HepG2 (cell line): Measurements from ENCODE around the gene CCDC69. TPM values are rescaled to one million over a fixed set of nuclear protein-coding genes. Genes with fewer than 3 reads are reported as not detected.

Source experiments
- ATAC-seq: fragments of 200-7000 bp; cut with Tn5 transposase; 3 replicates; pipeline ENCODE4 v1.9.1; 2020; ENCODE audit warnings: mild to moderate bottlenecking, moderate library complexity
- BruUV-seq: library from RNA; stranded (reverse); fragments of 400-500 nt; replicated peaks from 2 replicates; lab custom pipeline; 2021; lab: Mats Ljungman, UMichigan
- CTCF ChIA-PET: fragments of 300-600 bp; formaldehyde crosslinking; extraction: SDS; loops from one replicate; lab custom pipeline; 2021; ENCODE audit warnings: low total read pairs, inconsistent platforms, low intra/inter-chr PET ratio; lab: Yijun Ruan, JAX
- POLR2A ChIA-PET: fragments of 350-600 bp; sonication (Branson Sonifier 250); formaldehyde crosslinking; loops from one replicate; lab custom pipeline; 2020; ENCODE audit warnings: antibody characterized with exemption, inconsistent platforms; lab: Yijun Ruan, JAX
- DNase-seq: peaks from one replicate; pipeline ENCODE4 v3.0.0-alpha.2; 2015; ENCODE audit warnings: low spot score
- FAIRE-seq: peaks from 3 replicates; lab custom pipeline; 2011; peaks lifted over from hg19 to GRCh38; lab: Jason Lieb, UNC
- H2AFZ ChIP-seq: one replicate; pipeline ENCODE4 v1.6.1; 2011; ENCODE audit warnings: low read length, inconsistent platforms
- H3K27ac ChIP-seq: fragments of 300-600 bp; 3 replicates; pipeline ENCODE4 v1.8.0; 2011; ENCODE audit warnings: mixed run types, mild to moderate bottlenecking, mixed read lengths, low read length, inconsistent platforms; ENCODE audit not compliant: insufficient read depth; ENCODE audit errors: extremely low read length
- H3K27me3 ChIP-seq, 2 experiments: fragments of 200-600 bp in 1 of 2; 2 replicates in 1 of 2; 3 replicates in 1 of 2; pipeline versions ENCODE4 v1.6.0 to v1.8.0; 2011; ENCODE audit warnings: low read length in 2 of 2, mild to moderate bottlenecking in 2 of 2, moderate library complexity in 2 of 2, inconsistent platforms in 1 of 2; ENCODE audit not compliant: insufficient read depth in 2 of 2, control insufficient read depth in 1 of 2
- H3K36me3 ChIP-seq, 2 experiments: fragments of 200-600 bp in 1 of 2; replicated peaks in 1 of 2; 2 replicates in 1 of 2; 3 replicates in 1 of 2; pipeline versions ENCODE4 v1.5.1 to v1.8.0; 2011; ENCODE audit warnings: low read length in 2 of 2, inconsistent platforms in 1 of 2; ENCODE audit not compliant: insufficient read depth in 2 of 2, control insufficient read depth in 1 of 2
- H3K4me1 ChIP-seq: 2 replicates; pipeline ENCODE4 v1.5.1; 2012; ENCODE audit warnings: low read length, inconsistent platforms; ENCODE audit not compliant: insufficient read depth
- H3K4me2 ChIP-seq: 2 replicates; pipeline ENCODE4 v1.6.0; 2011; ENCODE audit warnings: low read depth, low read length, inconsistent platforms
- H3K4me3 ChIP-seq, 3 experiments: fragments of 200-600 bp in 1 of 3; sonication (generic), shearing (Covaris generic) in 1 of 3; replicated peaks in 1 of 3; 2 replicates each; pipeline ENCODE4 v1.5.1; 2011 to 2016; ENCODE audit warnings: low read length in 3 of 3, inconsistent platforms in 2 of 3, low read depth in 2 of 3, mild to moderate bottlenecking in 2 of 3, control low read depth in 1 of 3, mixed read lengths in 1 of 3; ENCODE audit not compliant: insufficient read depth in 1 of 3
- H3K79me2 ChIP-seq: one replicate; pipeline ENCODE4 v1.6.1; 2011; ENCODE audit warnings: low read length, inconsistent platforms; ENCODE audit not compliant: insufficient read depth
- H3K9ac ChIP-seq: 2 replicates; pipeline ENCODE4 v1.6.0; 2011; ENCODE audit warnings: mild to moderate bottlenecking, low read depth, low read length, inconsistent platforms; ENCODE audit not compliant: insufficient read depth
- H3K9me3 ChIP-seq: 2 replicates; pipeline ENCODE4 v1.5.1; 2012; ENCODE audit warnings: mild to moderate bottlenecking, low read length
- H4K20me1 ChIP-seq: 2 replicates; pipeline ENCODE4 v1.6.0; 2011; ENCODE audit warnings: inconsistent platforms, mild to moderate bottlenecking, low read length, moderate library complexity; ENCODE audit not compliant: insufficient read depth
- CHCHD3 ChIP-seq: sonication (generic); formaldehyde crosslinking; IDR thresholded peaks from 2 replicates; pipeline ENCODE4 v1.8.0; 2022; ENCODE audit warnings: mild to moderate bottlenecking, missing genetic modification reagents, moderate library complexity
- GTF3A ChIP-seq: sonication (generic); formaldehyde crosslinking; conservative IDR thresholded peaks from 2 replicates; pipeline ENCODE4 v1.4.0; 2020; ENCODE audit warnings: mild to moderate bottlenecking, missing genetic modification reagents
- KLF11 ChIP-seq: IDR thresholded peaks from 2 replicates; pipeline ENCODE4 v1.6.1; 2016; ENCODE audit warnings: missing compliant biosample characterization
- KMT2B ChIP-seq: IDR thresholded peaks from 2 replicates; pipeline ENCODE4 v1.6.1; 2016; ENCODE audit warnings: missing genetic modification reagents, missing compliant biosample characterization
- MLX ChIP-seq: IDR thresholded peaks from 2 replicates; pipeline ENCODE4 v1.6.1; 2016
- NCOA1 ChIP-seq: sonication (generic); formaldehyde crosslinking; IDR thresholded peaks from 2 replicates; pipeline ENCODE4 v1.9.0; 2021; ENCODE audit warnings: missing genetic modification reagents
- POLR2G ChIP-seq: fragments of 200-400 bp; formaldehyde crosslinking; IDR thresholded peaks from 2 replicates; pipeline ENCODE4 v1.6.1; 2018; ENCODE audit warnings: mild to moderate bottlenecking, low read depth, low read length, moderate library complexity
- RERE ChIP-seq: IDR thresholded peaks from 2 replicates; pipeline ENCODE4 v1.6.1; 2016; ENCODE audit warnings: low read depth, missing genetic modification reagents, missing compliant biosample characterization
- ZBTB44 ChIP-seq: sonication (generic); formaldehyde crosslinking; IDR thresholded peaks from 2 replicates; pipeline ENCODE4 v1.4.0; 2020; ENCODE audit warnings: missing genetic modification reagents
- ZFP91 ChIP-seq: sonication (generic); formaldehyde crosslinking; IDR thresholded peaks from 2 replicates; pipeline ENCODE4 v1.9.0; 2022; ENCODE audit warnings: missing genetic modification reagents, mild to moderate bottlenecking, borderline replicate concordance
- ZMYM2 ChIP-seq: sonication (generic); formaldehyde crosslinking; IDR thresholded peaks from 2 replicates; pipeline ENCODE4 v1.8.0; 2022; ENCODE audit warnings: mild to moderate bottlenecking, missing genetic modification reagents
- ZNF362 ChIP-seq: sonication (generic); formaldehyde crosslinking; IDR thresholded peaks from 2 replicates; pipeline ENCODE4 v1.4.0; 2020; ENCODE audit warnings: missing genetic modification reagents, mild to moderate bottlenecking, borderline replicate concordance
- ZNF383 ChIP-seq: sonication (generic); formaldehyde crosslinking; IDR thresholded peaks from 2 replicates; pipeline ENCODE4 v1.4.0; 2020; ENCODE audit warnings: missing genetic modification reagents, mild to moderate bottlenecking, borderline replicate concordance
- WGBS: methylation state at CpG from one replicate; pipeline ENCODE4 v1.1.6; 2017; ENCODE audit warnings: low lambda C conversion rate; 5-methylcytosine and 5-hydroxymethylcytosine counted together
- in situ Hi-C: cut with HindIII; loops from 2 replicates; pipeline ENCODE4 v1.10.0; 2017; ENCODE audit warnings: low pct_unique_long_range_greater_than_20kb; ENCODE audit not compliant: extremely low pct_ligation_motif_present
- intact Hi-C: fragments of 100-400 bp; cut with micrococcal nuclease; formaldehyde crosslinking; loops from one replicate; pipeline ENCODE4 v1.10.0; 2022; ENCODE audit not compliant: unreplicated experiment
- polyA plus RNA-seq, 8 experiments: library from polyadenylated mRNA; depleted of rRNA in 3 of 8; stranded (reverse) in 7 of 8; unstranded in 1 of 8; fragments of >200 nt; fragmentation: Illumina TruSeq in 4 of 8; extraction: Trizol in 4 of 8; gene quantifications; 2 replicates each; pipeline versions ENCODE4 v1.2.1 to v1.2.3, GENCODE V29; 2011 to 2016; ENCODE audit warnings: low read depth in 4 of 8, missing spikeins in 1 of 8, mixed read lengths in 1 of 8; ENCODE audit not compliant: insufficient read depth in 1 of 8
- total RNA-seq, 5 experiments: library from RNA; depleted of rRNA; stranded (reverse); fragments of >200 nt; fragmentation: Illumina TruSeq; extraction: Trizol; gene quantifications; 2 replicates each; pipeline ENCODE4 v1.2.3, GENCODE V29; 2016; ENCODE audit warnings: low read depth in 1 of 5

The CCDC69 gene
- total and polyA plus RNA-seq, 2 of the 13 experiments (the other 11 are each of a cell fraction or from before 2014, with no cell fraction given) = 12.2 to 45.2 TPM

- POLR2A ChIA-PET = no interaction called here
- in situ Hi-C loops (no loop called here), intact Hi-C loops (no loop called here)
- H3K4me3 ChIP-seq = no peak overlapping the region
- FAIRE-seq (no peak), DNase-seq (no peak), ATAC-seq (no peak; the same call in 2 of the 3 replicates)
- CTCF ChIA-PET = no interaction called here
- no peaks in the 10 kb centered on the region for H3K79me2 ChIP-seq
- no peaks in the 10 kb centered on the region; a peak in 1 of 5 replicates for H3K27me3 ChIP-seq
- no peak overlapping the region for H3K9ac ChIP-seq
- H3K27ac ChIP-seq = no peak overlapping the region
- no peaks in the 10 kb centered on the region for H4K20me1 ChIP-seq
- WGBS = 86% methylated on average over 10 of the region's 11 CpGs
- no peaks in the 10 kb centered on the region for H3K4me1 ChIP-seq
- no peaks in the 10 kb centered on the region for H3K9me3 ChIP-seq
- no peaks in the 10 kb centered on the region for H3K36me3 ChIP-seq
- no TSS peak for BruUV-seq
- no peak overlapping the region for H3K4me2 ChIP-seq
- no peak overlapping the region for H2AFZ ChIP-seq
- TF ChIP-seq ZBTB44 (CRISPR knock-in tag) (no peak), RERE (CRISPR knock-in tag) (no peak), ZFP91 (CRISPR knock-in tag) (no peak), CHCHD3 (CRISPR knock-in tag) (no peak), NCOA1 (CRISPR knock-in tag) (no peak), ZNF362 (CRISPR knock-in tag) (no peak), KMT2B (no peak), ZNF383 (no peak), KLF11 (CRISPR knock-in tag) (no peak), MLX (no peak), ZMYM2 (CRISPR knock-in tag) (no peak), GTF3A (CRISPR knock-in tag) (no peak), POLR2G (no peak)
Measured at GRCh38 chr5:151173711-151174611, 49.9 kb downstream of the CCDC69 start.
